ENCODE data around the gene SNAP25.

DNA sequence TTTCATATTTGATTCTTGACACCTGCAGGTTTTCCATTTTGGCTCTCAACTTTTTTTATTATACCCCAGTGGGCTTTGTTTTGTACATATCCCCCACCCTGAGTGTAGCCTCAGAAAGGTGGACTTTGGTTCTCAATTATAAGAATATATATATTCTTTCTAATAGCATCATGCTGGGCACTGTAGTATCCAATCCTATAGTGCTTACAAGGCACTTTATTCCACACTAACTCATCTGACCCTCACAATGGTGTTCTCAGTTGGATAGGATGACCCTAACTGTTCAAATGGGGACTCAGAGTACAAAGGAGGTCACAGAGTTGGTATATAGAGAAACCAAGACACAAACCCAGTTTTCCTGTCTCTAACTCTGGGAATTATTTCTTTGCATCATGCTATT is 48.9 kb upstream of the SNAP25 start:
- TF ChIP-seq, protein P1, sequence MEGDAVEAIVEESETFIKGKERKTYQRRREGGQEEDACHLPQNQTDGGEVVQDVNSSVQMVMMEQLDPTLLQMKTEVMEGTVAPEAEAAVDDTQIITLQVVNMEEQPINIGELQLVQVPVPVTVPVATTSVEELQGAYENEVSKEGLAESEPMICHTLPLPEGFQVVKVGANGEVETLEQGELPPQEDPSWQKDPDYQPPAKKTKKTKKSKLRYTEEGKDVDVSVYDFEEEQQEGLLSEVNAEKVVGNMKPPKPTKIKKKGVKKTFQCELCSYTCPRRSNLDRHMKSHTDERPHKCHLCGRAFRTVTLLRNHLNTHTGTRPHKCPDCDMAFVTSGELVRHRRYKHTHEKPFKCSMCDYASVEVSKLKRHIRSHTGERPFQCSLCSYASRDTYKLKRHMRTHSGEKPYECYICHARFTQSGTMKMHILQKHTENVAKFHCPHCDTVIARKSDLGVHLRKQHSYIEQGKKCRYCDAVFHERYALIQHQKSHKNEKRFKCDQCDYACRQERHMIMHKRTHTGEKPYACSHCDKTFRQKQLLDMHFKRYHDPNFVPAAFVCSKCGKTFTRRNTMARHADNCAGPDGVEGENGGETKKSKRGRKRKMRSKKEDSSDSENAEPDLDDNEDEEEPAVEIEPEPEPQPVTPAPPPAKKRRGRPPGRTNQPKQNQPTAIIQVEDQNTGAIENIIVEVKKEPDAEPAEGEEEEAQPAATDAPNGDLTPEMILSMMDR (IDR thresholded peaks at IDR 0.05): no peak
- no peak for TF ChIP-seq EP300 (IDR thresholded peaks at IDR 0.05)

Data from ovary (tissue), 3 donors.